SK-N-SH (cell line): ENCODE results near the gene ZNF470. TPM values are rescaled to one million over a fixed set of nuclear protein-coding genes. Genes with fewer than 3 reads are reported as not detected.

Experiments used
- CTCF ChIA-PET: fragments of 300-600, 350-600 bp; formaldehyde crosslinking; extraction: SDS; loops from one replicate; lab custom pipeline; 2021; lab: Yijun Ruan, JAX
- POLR2A ChIA-PET: fragments of 350-600 bp; sonication (Branson Sonifier 250); formaldehyde crosslinking; extraction: SDS; loops from one replicate; lab custom pipeline; 2020; ENCODE audit warnings: antibody characterized with exemption, inconsistent platforms; lab: Yijun Ruan, JAX
- DNase-seq: peaks from one replicate; pipeline ENCODE4 v3.0.0; 2012
- H2AFZ ChIP-seq: fragments of 200-600 bp; sonication (generic); 2 replicates; pipeline ENCODE4 v1.8.1; 2016; ENCODE audit warnings: antibody characterized with exemption, mild to moderate bottlenecking, low read depth
- H3F3A ChIP-seq: fragments of 200-600 bp; sonication (generic); replicated peaks from 2 replicates; pipeline ENCODE3; 2016; ENCODE audit warnings: antibody characterized with exemption, mild to moderate bottlenecking; ENCODE audit not compliant: insufficient read depth
- H3K27ac ChIP-seq, 2 experiments: fragments of 200-500 bp in 1 of 2; fragments of 200-600 bp in 1 of 2; sonication (Bioruptor generic) in 1 of 2; sonication (generic), shearing (Covaris generic) in 1 of 2; 2 replicates each; pipeline versions ENCODE4 v1.5.1 to v1.6.1; 2014 to 2016; ENCODE audit warnings: low read depth in 2 of 2, inconsistent platforms in 1 of 2, low read length in 1 of 2, mild to moderate bottlenecking in 1 of 2, mixed read lengths in 1 of 2
- H3K27me3 ChIP-seq: fragments of 200-600 bp; sonication (generic), shearing (Covaris generic); 2 replicates; pipeline ENCODE4 v1.6.1; 2016; ENCODE audit warnings: mixed run types; ENCODE audit not compliant: insufficient read depth
- H3K36me3 ChIP-seq, 2 experiments: fragments of 200-500 bp in 1 of 2; fragments of 200-600 bp in 1 of 2; sonication (Bioruptor generic) in 1 of 2; sonication (generic) in 1 of 2; replicated peaks in 1 of 2; 2 replicates each; pipeline versions ENCODE3 to v1.5.1; 2014 to 2016; ENCODE audit warnings: low read length in 1 of 2, mild to moderate bottlenecking in 1 of 2; ENCODE audit not compliant: insufficient read depth in 2 of 2, control insufficient read depth in 1 of 2
- H3K4me1 ChIP-seq, 2 experiments: fragments of 200-500 bp in 1 of 2; fragments of 200-600 bp in 1 of 2; sonication (Bioruptor generic) in 1 of 2; sonication (generic), shearing (Covaris generic) in 1 of 2; 2 replicates each; pipeline versions ENCODE4 v1.5.1 to v1.6.1; 2014 to 2016; ENCODE audit warnings: low read depth in 1 of 2, low read length in 1 of 2, mixed run types in 1 of 2; ENCODE audit not compliant: insufficient read depth in 2 of 2, control insufficient read depth in 1 of 2
- H3K4me2 ChIP-seq: fragments of 200-600 bp; sonication (generic), shearing (Covaris generic); 2 replicates; pipeline ENCODE4 v1.6.1; 2017; ENCODE audit warnings: mixed run types
- H3K4me3 ChIP-seq, 2 experiments: fragments of 200-500 bp in 1 of 2; fragments of 200-600 bp in 1 of 2; sonication (Bioruptor generic) in 1 of 2; sonication (generic), shearing (Covaris generic) in 1 of 2; 2 replicates each; pipeline versions ENCODE4 v1.5.1 to v1.8.1; 2014 to 2016; ENCODE audit warnings: low read depth in 2 of 2, inconsistent platforms in 1 of 2, low read length in 1 of 2, mild to moderate bottlenecking in 1 of 2, mixed read lengths in 1 of 2, moderate library complexity in 1 of 2
- H3K79me2 ChIP-seq: fragments of 200-600 bp; sonication (generic); 2 replicates; pipeline ENCODE4 v1.8.1; 2017; ENCODE audit warnings: mild to moderate bottlenecking; ENCODE audit not compliant: insufficient read depth
- H3K9ac ChIP-seq: fragments of 200-600 bp; sonication (generic); 2 replicates; pipeline ENCODE4 v1.6.1; 2017; ENCODE audit warnings: mixed run types
- H3K9me2 ChIP-seq: fragments of 200-600 bp; sonication (generic); 2 replicates; pipeline ENCODE4 v1.6.1; 2017; ENCODE audit warnings: mixed run types
- H3K9me3 ChIP-seq: fragments of 200-600 bp; sonication (generic); 2 replicates; pipeline ENCODE4 v1.6.1; 2017; ENCODE audit warnings: mixed run types, mild to moderate bottlenecking, moderate library complexity
- H4K20me1 ChIP-seq: fragments of 200-600 bp; sonication (generic); 2 replicates; pipeline ENCODE4 v1.6.1; 2017; ENCODE audit warnings: mild to moderate bottlenecking, mixed run types; ENCODE audit not compliant: insufficient read depth
- CHD2 ChIP-seq: fragments of 150-350 bp; IDR thresholded peaks from 2 replicates; pipeline ENCODE4 v1.6.1; 2018; ENCODE audit warnings: low read length; ENCODE audit not compliant: partially characterized antibody
- CTCF ChIP-seq: fragments of 200-600 bp; sonication (generic); IDR thresholded peaks from 2 replicates; pipeline ENCODE4 v1.6.1; 2017; ENCODE audit warnings: antibody characterized with exemption, mild to moderate bottlenecking, moderate library complexity
- ELF1 ChIP-seq: IDR thresholded peaks from 2 replicates; pipeline ENCODE4 v1.4.0; 2012
- FOXJ3 ChIP-seq: sonication (generic); formaldehyde crosslinking; IDR thresholded peaks from 2 replicates; pipeline ENCODE4 v1.5.1; 2020; ENCODE audit warnings: mild to moderate bottlenecking, missing genetic modification reagents
- IRF3 ChIP-seq: fragments of 150-350 bp; IDR thresholded peaks from 2 replicates; pipeline ENCODE4 v1.6.1; 2016; ENCODE audit warnings: mild to moderate bottlenecking, low read depth, low read length
- MAX ChIP-seq: IDR thresholded peaks from 2 replicates; pipeline ENCODE4 v1.4.0; 2012; ENCODE audit warnings: low read depth
- MEF2A ChIP-seq: IDR thresholded peaks from 2 replicates; pipeline ENCODE4 v1.4.0; 2012; ENCODE audit warnings: low read depth, borderline replicate concordance
- MXI1 ChIP-seq: IDR thresholded peaks from 2 replicates; pipeline ENCODE4 v1.6.1; 2012; ENCODE audit warnings: mild to moderate bottlenecking, low read depth, low read length, improper control_type of control experiment
- NRF1 ChIP-seq: IDR thresholded peaks from 2 replicates; pipeline ENCODE4 v1.6.1; 2012; ENCODE audit warnings: low read depth, mild to moderate bottlenecking, low read length
- PBX3 ChIP-seq: IDR thresholded peaks from 2 replicates; pipeline ENCODE4; 2012
- POLR2AphosphoS5 ChIP-seq: IDR thresholded peaks from 2 replicates; pipeline ENCODE4 v1.6.1; 2012; ENCODE audit warnings: low read depth, low read length
- RAD21 ChIP-seq: IDR thresholded peaks from 2 replicates; pipeline ENCODE4 v1.6.1; 2012; ENCODE audit warnings: mild to moderate bottlenecking, low read length
- RCOR1 ChIP-seq: fragments of 150-350 bp; IDR thresholded peaks from 2 replicates; pipeline ENCODE4 v1.6.1; 2017; ENCODE audit warnings: antibody characterized with exemption, low read length
- REST ChIP-seq: IDR thresholded peaks from 2 replicates; pipeline ENCODE4 v1.6.1; 2012; ENCODE audit warnings: mild to moderate bottlenecking, low read depth, low read length, moderate library complexity
- RFX5 ChIP-seq: IDR thresholded peaks from 2 replicates; pipeline ENCODE4 v1.6.1; 2012; ENCODE audit warnings: mild to moderate bottlenecking, improper control_type of control experiment, low read length
- RXRA ChIP-seq: IDR thresholded peaks from 2 replicates; pipeline ENCODE4 v1.4.0; 2012; ENCODE audit warnings: low read depth, mild to moderate bottlenecking, borderline replicate concordance
- SIN3A ChIP-seq: IDR thresholded peaks from 2 replicates; pipeline ENCODE4 v1.6.1; 2012; ENCODE audit warnings: low read depth, mild to moderate bottlenecking, low read length, moderate library complexity, borderline replicate concordance
- SMC3 ChIP-seq: IDR thresholded peaks from 2 replicates; pipeline ENCODE4 v1.6.1; 2012; ENCODE audit warnings: low read depth, low read length, improper control_type of control experiment
- TCF12 ChIP-seq: IDR thresholded peaks from 2 replicates; pipeline ENCODE4 v1.4.0; 2012
- TEAD4 ChIP-seq: IDR thresholded peaks from 2 replicates; pipeline ENCODE4 v1.4.0; 2012; ENCODE audit warnings: mild to moderate bottlenecking, borderline replicate concordance; ENCODE audit not compliant: insufficient read depth
- USF2 ChIP-seq: fragments of 150-350 bp; IDR thresholded peaks from 2 replicates; pipeline ENCODE4 v1.6.1; 2017; ENCODE audit warnings: antibody characterized with exemption, low read length, low read depth, borderline replicate concordance
- ZBTB33 ChIP-seq: IDR thresholded peaks from 2 replicates; pipeline ENCODE4 v1.4.0; 2012; ENCODE audit warnings: low read depth, borderline replicate concordance
- WGBS: methylation state at CpG from one replicate; pipeline ENCODE4 v1.1.6; 2017; ENCODE audit warnings: low lambda C conversion rate; 5-methylcytosine and 5-hydroxymethylcytosine counted together
- polyA plus RNA-seq, 3 experiments: library from polyadenylated mRNA; depleted of rRNA; stranded (reverse); fragments of >200 nt; gene quantifications; 2 replicates each; pipeline ENCODE4 v1.2.3, GENCODE V29; 2012

Gene ZNF470
- polyA plus RNA-seq, 1 of the 3 experiments (the other 2 are of a cell fraction), result 2.5 TPM

- no peak for TF ChIP-seq ZBTB33
- no peak for TF ChIP-seq SMC3
- TF ChIP-seq USF2, result no peak
- no peak for TF ChIP-seq CTCF
- no peak for TF ChIP-seq CHD2
- TF ChIP-seq RFX5, result no peak
- no peak for TF ChIP-seq RAD21
- TF ChIP-seq POLR2AphosphoS5, result no peak
- TF ChIP-seq MAX, result no peak
- no peak for TF ChIP-seq PBX3
- TF ChIP-seq MEF2A, result no peak
- TF ChIP-seq, all 33 proteins: peak for 0
Observed at GRCh38 chr19:56619121-56619520, 51.9 kb downstream of the ZNF470 start (continued).

- Histone ChIP-seq H3K4me1 (no peaks in the 10 kb centered on the region), H4K20me1 (no peaks in the 10 kb centered on the region), H3K36me3 (peaks cover 20 to 38% of the 10 kb centered on the region in 2 experiments), H3K79me2 (peaks cover 18% of the 10 kb centered on the region), H3K9me2 (no peaks in the 10 kb centered on the region), H3F3A (no peaks in the 10 kb centered on the region), H2AFZ (no peak overlapping the region), H3K4me3 (peak overlapping the region in 1 of 2 experiments; percentile 7; a peak in 1 of 4 replicates), H3K27ac (no peak overlapping the region), H3K9me3 (no peaks in the 10 kb centered on the region), H3K9ac (no peak overlapping the region), H3K27me3 (no peaks in the 10 kb centered on the region), H3K4me2 (no peak overlapping the region)
- POLR2A ChIA-PET, result no interaction called here
- no peak for DNase-seq
- CTCF ChIA-PET, result no interaction called here
- 99% methylated on average over 31 of the region's 37 CpGs for WGBS
- TF ChIP-seq MXI1 (no peak), TCF12 (no peak), SIN3A (no peak), SMC3 (no peak), NRF1 (no peak), RXRA (no peak), IRF3 (no peak), MEF2A (no peak), FOXJ3 (CRISPR knock-in tag) (no peak), TEAD4 (no peak), ELF1 (no peak), CHD2 (no peak), RFX5 (no peak), RCOR1 (no peak), REST (no peak)
Observed at GRCh38 chr19:56622374-56622773, 55.1 kb downstream of the ZNF470 start.
